ENCODE results near the gene JAK3. TPM values are rescaled to one million over a fixed set of nuclear protein-coding genes. Genes with fewer than 3 reads are reported as not detected.

The JAK3 gene
- total and polyA plus RNA-seq, 2 of the 4 experiments (the other 2 are of a cell fraction): 0.36 to 1.5 TPM

GRCh38 chr19:17775991-17776803 lies 71.6 kb downstream of the JAK3 start:
- Histone ChIP-seq H2BK15ac (ENCODE audit: low read depth, low read length) (no peak overlapping the region), H3K9me1 (ENCODE audit: insufficient read depth, low read length) (no peaks in the 10 kb centered on the region), H4K8ac (ENCODE audit: low read depth in 2 of 2, low read length in 2 of 2) (no peak overlapping the region), H4K91ac (ENCODE audit: insufficient read depth, low read depth, low read length) (no peak overlapping the region), H2BK120ac (ENCODE audit: low read depth, low read length) (no peak overlapping the region), H3K4me1 (ENCODE audit: control insufficient read depth, insufficient read depth, low read length) (no peaks in the 10 kb centered on the region), H3K56ac (ENCODE audit: extremely low read depth, insufficient read depth, low read length) (no peak overlapping the region), H2BK20ac (ENCODE audit: low read depth, low read length) (no peak overlapping the region), H3K4me3 (ENCODE audit: insufficient read depth, low read depth, low read length) (no peak overlapping the region), H3K27me3 (ENCODE audit: control insufficient read depth, insufficient read depth, low read length) (no peaks in the 10 kb centered on the region; the same call in 1 of the 2 replicates), H3K79me1 (ENCODE audit: low read depth in 1 of 2, low read length in 2 of 2) (no peaks in the 10 kb centered on the region), H3K18ac (ENCODE audit: low read depth, low read length) (no peak overlapping the region), H3K9me3 (ENCODE audit: control insufficient read depth, insufficient read depth, low read length) (no peaks in the 10 kb centered on the region), H2AK9ac (replicated peaks; ENCODE audit: low read depth, low read length, poor library complexity) (no peak overlapping the region), H2BK5ac (ENCODE audit: low read depth, low read length, poor library complexity, severe bottlenecking) (no peak overlapping the region), H4K20me1 (ENCODE audit: insufficient read depth, low read length) (no peaks in the 10 kb centered on the region), H2AFZ (replicated peaks; ENCODE audit: low read length, poor library complexity) (no peak overlapping the region), H3K36me3 (ENCODE audit: control insufficient read depth, insufficient read depth, low read length) (no peaks in the 10 kb centered on the region), H3K4me2 (ENCODE audit: low read depth, low read length) (no peak overlapping the region), H3K23ac (ENCODE audit: low read depth, low read length) (no peak overlapping the region), H3K9ac (ENCODE audit: low read depth, low read length) (no peak overlapping the region), H4K5ac (ENCODE audit: low read depth, low read length) (no peak overlapping the region), H3K4ac (ENCODE audit: low read depth, low read length) (no peak overlapping the region), H3K14ac (replicated peaks; ENCODE audit: low read depth, low read length) (no peak overlapping the region), H2AK5ac (ENCODE audit: low read depth, low read length) (no peak overlapping the region), H3K27ac (ENCODE audit: insufficient read depth, low read length) (no peak overlapping the region)
- intact Hi-C loops (cut with micrococcal nuclease) (loop anchor here (2.0 kb wide), 1 partner anchor 71 kb away; no protein-coding TSS in a partner anchor), in situ Hi-C loops (cut with MboI; ENCODE audit: low sequenced_read_pairs) (no loop called here), dilution Hi-C loops (cut with HindIII; ENCODE audit: low sequenced_read_pairs, unreplicated experiment) (no loop called here)
- peak; percentile 6 for DNase-seq
- no TSS peak for BruUV-seq (replicated peaks)
- ChIA-PET POLR2A (ENCODE audit: unreplicated experiment) (interaction anchor here (0.6 kb wide), 1 partner anchor 11 kb away, joined by 4 read pairs; no protein-coding TSS in a partner anchor), CTCF (no interaction called here)
- ATAC-seq (ENCODE audit: low read depth): no peak
- 70% methylated on average over 3 of the region's 27 CpGs; no CpG with 5 or more reads in 1 of the 2 experiments for WGBS, 2 experiments (ENCODE audit: extremely low coverage in 2 of 2, insufficient read length in 1 of 2)
- no peak for TF ChIP-seq MAFK (IDR thresholded peaks at IDR 0.05; ENCODE audit: low read depth, low read length)
- no peak for TF ChIP-seq MAZ (IDR thresholded peaks at IDR 0.05; ENCODE audit: borderline replicate concordance, low read depth, low read length)
- TF ChIP-seq NFE2L2 (IDR thresholded peaks at IDR 0.05; ENCODE audit: low read depth, low read length): no peak
- TF ChIP-seq ELK1 (IDR thresholded peaks at IDR 0.05; ENCODE audit: borderline replicate concordance, low read depth, low read length): no peak
- TF ChIP-seq FOS (IDR thresholded peaks at IDR 0.05; ENCODE audit: low read depth, low read length): no peak
- TF ChIP-seq RAD21 (IDR thresholded peaks at IDR 0.05; ENCODE audit: low read length): no peak
- no peak for TF ChIP-seq BHLHE40 (IDR thresholded peaks at IDR 0.05; ENCODE audit: low read depth, low read length)
- no peak for TF ChIP-seq MXI1 (IDR thresholded peaks at IDR 0.05; ENCODE audit: borderline replicate concordance, low read depth, low read length)
- TF ChIP-seq SMC3 (IDR thresholded peaks at IDR 0.05; ENCODE audit: low read depth, low read length): no peak
- TF ChIP-seq CTCF (conservative IDR thresholded peaks at IDR 0.05; ENCODE audit: low read depth, low read length): no peak
- TF ChIP-seq CEBPB (IDR thresholded peaks at IDR 0.05; ENCODE audit: low read depth, low read length): no peak
- TF ChIP-seq POLR2A (IDR thresholded peaks at IDR 0.05; ENCODE audit: low read depth, low read length): no peak
- TF ChIP-seq RFX5 (IDR thresholded peaks at IDR 0.05; ENCODE audit: low read depth, low read length): no peak
- TF ChIP-seq RCOR1 (IDR thresholded peaks at IDR 0.05; ENCODE audit: insufficient replicate concordance, low read length): no peak
- TF ChIP-seq CHD1 (IDR thresholded peaks at IDR 0.05; ENCODE audit: low read depth, low read length): no peak
